Dedifferentiated amniotic fluid mesenchymal stem cell (primary cell): ENCODE data around the gene GRAMD4.
"Not testable (repeated sequence)": the region's sequence is repeated elsewhere in the genome, so short reads cannot be mapped to it uniquely, and the experiment has no call there.

Experiments used
- DNase-seq: peaks from one replicate; pipeline ENCODE4 v3.0.0-alpha.2; 2016; ENCODE audit errors: extremely low spot score

GRAMD4 gene

GRCh38 chr22:46637711-46638600 lies 17.8 kb downstream of the GRAMD4 start:
- DNase-seq = no peak

GRCh38 chr22:46638601-46639431 lies 18.6 kb downstream of the GRAMD4 start:
- DNase-seq = no peak

GRCh38 chr22:46639843-46640242 lies 19.7 kb downstream of the GRAMD4 start:
- no peak for DNase-seq

GRCh38 chr22:46640293-46641055 lies 20.3 kb downstream of the GRAMD4 start:
- no peak for DNase-seq

GRCh38 chr22:46641811-46642266 lies 21.7 kb downstream of the GRAMD4 start:
- DNase-seq = no peak

- not testable (repeated sequence) for DNase-seq
Measured at GRCh38 chr22:46642840-46643480, 22.8 kb downstream of the GRAMD4 start.

- DNase-seq = no peak
Measured at GRCh38 chr22:46646531-46647215, 26.5 kb downstream of the GRAMD4 start.

GRCh38 chr22:46648225-46648820 lies 28.1 kb downstream of the GRAMD4 start:
- DNase-seq = not testable (repeated sequence)

- no peak for DNase-seq
Measured at GRCh38 chr22:46649141-46650077, 29.2 kb downstream of the GRAMD4 start.

- no peak for DNase-seq
Measured at GRCh38 chr22:46650078-46650810, 30.1 kb downstream of the GRAMD4 start.

GRCh38 chr22:46651316-46651715 lies 31.1 kb downstream of the GRAMD4 start:
- no peak for DNase-seq

- DNase-seq = no peak
Measured at GRCh38 chr22:46652081-46652846, 32.1 kb downstream of the GRAMD4 start.

GRCh38 chr22:46652847-46653331 lies 32.7 kb downstream of the GRAMD4 start:
- no peak for DNase-seq

GRCh38 chr22:46653596-46653995 lies 33.4 kb downstream of the GRAMD4 start:
- DNase-seq = no peak

- DNase-seq = no peak
Measured at GRCh38 chr22:46654426-46654825, 34.2 kb downstream of the GRAMD4 start.

- DNase-seq = no peak
Measured at GRCh38 chr22:46654927-46655595, 34.9 kb downstream of the GRAMD4 start.
